ENCODE results near the gene NF2. TPM values are rescaled to one million over a fixed set of nuclear protein-coding genes. Genes with fewer than 3 reads are reported as not detected.

Gene NF2
- total RNA-seq, 2 experiments from 2014 or later = 23.1 to 24.5 TPM

DNA sequence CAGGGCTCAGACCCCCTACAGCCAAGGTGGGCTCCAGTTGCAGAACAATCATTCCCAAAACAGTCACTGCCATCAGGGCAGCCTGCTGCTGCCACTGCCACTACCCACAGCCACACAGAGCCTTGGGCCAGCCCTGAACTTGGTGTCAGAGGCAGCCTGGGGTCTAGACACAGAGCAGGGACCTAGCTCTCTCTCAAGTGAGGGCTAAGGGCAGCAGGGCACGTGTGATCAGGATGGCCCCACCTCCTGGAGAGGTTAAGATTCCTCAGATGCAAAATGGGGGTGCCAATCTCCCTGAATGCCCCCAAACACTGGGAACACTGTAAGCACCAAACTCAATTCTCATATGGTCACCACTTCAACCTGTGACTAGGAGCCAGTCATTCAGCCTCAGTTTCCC lies 132.0 kb downstream of the NF2 start:
- Histone ChIP-seq H3K4me1 (ENCODE audit: insufficient read depth, low read length) (no peaks in the 10 kb centered on the region), H3K9me3 (ENCODE audit: control insufficient read depth in 1 of 2, insufficient read depth in 1 of 2, low read length in 2 of 2) (no peaks in the 10 kb centered on the region), H3K4me3 (ENCODE audit: low read length) (no peak overlapping the region), H3K36me3 (ENCODE audit: insufficient read depth, low read length) (peaks cover 26% of the 10 kb centered on the region), H3K27me3 (ENCODE audit: control insufficient read depth in 1 of 2, insufficient read depth in 2 of 2, low read length in 2 of 2) (no peaks in the 10 kb centered on the region), H3K27ac (ENCODE audit: low read depth in 1 of 2, low read length in 2 of 2) (no peak overlapping the region)
- H3K36me3 Mint-ChIP-seq (ENCODE audit: low read depth) = peaks cover 40% of the 10 kb centered on the region
- H3K9me3 Mint-ChIP-seq = no peaks in the 10 kb centered on the region
- H3K27ac Mint-ChIP-seq = no peak overlapping the region
- no peak for TF ChIP-seq CTCF (IDR thresholded peaks at IDR 0.05)
- ChIA-PET CTCF (no interaction called here), POLR2A (no interaction called here)
- H3K4me1 Mint-ChIP-seq (ENCODE audit: low read depth) = no peaks in the 10 kb centered on the region
- ATAC-seq (ENCODE audit: poor library complexity) = no peak
- intact Hi-C loops (cut with DNase I, micrococcal nuclease) = no loop called here
- H3K27me3 Mint-ChIP-seq = no peaks in the 10 kb centered on the region
- H3K4me3 Mint-ChIP-seq = no peak overlapping the region
- no peak for DNase-seq

GRCh38 chr22:29737251-29738117 lies 134.1 kb downstream of the NF2 start:
- Histone ChIP-seq H3K36me3 (ENCODE audit: insufficient read depth, low read length) (peaks cover 36% of the 10 kb centered on the region), H3K4me1 (ENCODE audit: insufficient read depth, low read length) (no peaks in the 10 kb centered on the region)
- CTCF ChIA-PET = no interaction called here

GRCh38 chr22:29738118-29738815 lies 134.8 kb downstream of the NF2 start:
- CTCF ChIA-PET = no interaction called here
- Histone ChIP-seq H3K36me3 (ENCODE audit: insufficient read depth, low read length) (peaks cover 37% of the 10 kb centered on the region), H3K4me1 (ENCODE audit: insufficient read depth, low read length) (no peaks in the 10 kb centered on the region), H3K27ac (ENCODE audit: low read depth in 1 of 2, low read length in 2 of 2) (no peak overlapping the region), H3K4me3 (ENCODE audit: low read length) (no peak overlapping the region), H3K27me3 (ENCODE audit: control insufficient read depth in 1 of 2, insufficient read depth in 2 of 2, low read length in 2 of 2) (no peaks in the 10 kb centered on the region), H3K9me3 (ENCODE audit: control insufficient read depth in 1 of 2, insufficient read depth in 1 of 2, low read length in 2 of 2) (no peaks in the 10 kb centered on the region)
- Mint-ChIP-seq H3K36me3 (ENCODE audit: low read depth) (peaks cover 47% of the 10 kb centered on the region), H3K27me3 (no peaks in the 10 kb centered on the region), H3K9me3 (no peaks in the 10 kb centered on the region), H3K4me3 (no peak overlapping the region), H3K27ac (no peak overlapping the region), H3K4me1 (ENCODE audit: low read depth) (no peaks in the 10 kb centered on the region)
- intact Hi-C loops (cut with DNase I, micrococcal nuclease) = no loop called here
- POLR2A ChIA-PET = no interaction called here
- no peak for DNase-seq
- ATAC-seq (ENCODE audit: poor library complexity) = no peak
- no peak for TF ChIP-seq CTCF (IDR thresholded peaks at IDR 0.05)

More at GRCh38 chr22:29737251-29738117, 134.1 kb downstream of the NF2 start:
- DNase-seq (no peak), ATAC-seq (ENCODE audit: poor library complexity) (no peak)
- no peaks in the 10 kb centered on the region for H3K9me3 ChIP-seq (ENCODE audit: control insufficient read depth in 1 of 2, insufficient read depth in 1 of 2, low read length in 2 of 2)
- H3K27ac ChIP-seq (ENCODE audit: low read depth in 1 of 2, low read length in 2 of 2) = no peak overlapping the region
- H3K36me3 Mint-ChIP-seq (ENCODE audit: low read depth) = peaks cover 46% of the 10 kb centered on the region
- H3K4me1 Mint-ChIP-seq (ENCODE audit: low read depth) = no peaks in the 10 kb centered on the region
- no peak overlapping the region for H3K27ac Mint-ChIP-seq
- POLR2A ChIA-PET = no interaction called here
- no peaks in the 10 kb centered on the region for H3K27me3 Mint-ChIP-seq
- intact Hi-C loops (cut with DNase I, micrococcal nuclease) = no loop called here
- H3K27me3 ChIP-seq (ENCODE audit: control insufficient read depth in 1 of 2, insufficient read depth in 2 of 2, low read length in 2 of 2) = no peaks in the 10 kb centered on the region
- no peak overlapping the region for H3K4me3 ChIP-seq (ENCODE audit: low read length)
- no peak for TF ChIP-seq CTCF (IDR thresholded peaks at IDR 0.05)
- no peak overlapping the region for H3K4me3 Mint-ChIP-seq
- H3K9me3 Mint-ChIP-seq = no peaks in the 10 kb centered on the region

Data from CD4-positive, alpha-beta T cell (primary cell).